HG03045 (cell line): ENCODE data around the gene SH3TC1.
A peak's percentile ranks its signal among the peaks of the same experiment; 100 is the strongest.

Experiments used
- ATAC-seq: cut with Tn5 transposase; IDR thresholded peaks from one replicate; pipeline ENCODE4 v1.9.1; 2021; ENCODE audit warnings: mild to moderate bottlenecking, moderate library complexity; ENCODE audit not compliant: unreplicated experiment

SH3TC1 gene

DNA sequence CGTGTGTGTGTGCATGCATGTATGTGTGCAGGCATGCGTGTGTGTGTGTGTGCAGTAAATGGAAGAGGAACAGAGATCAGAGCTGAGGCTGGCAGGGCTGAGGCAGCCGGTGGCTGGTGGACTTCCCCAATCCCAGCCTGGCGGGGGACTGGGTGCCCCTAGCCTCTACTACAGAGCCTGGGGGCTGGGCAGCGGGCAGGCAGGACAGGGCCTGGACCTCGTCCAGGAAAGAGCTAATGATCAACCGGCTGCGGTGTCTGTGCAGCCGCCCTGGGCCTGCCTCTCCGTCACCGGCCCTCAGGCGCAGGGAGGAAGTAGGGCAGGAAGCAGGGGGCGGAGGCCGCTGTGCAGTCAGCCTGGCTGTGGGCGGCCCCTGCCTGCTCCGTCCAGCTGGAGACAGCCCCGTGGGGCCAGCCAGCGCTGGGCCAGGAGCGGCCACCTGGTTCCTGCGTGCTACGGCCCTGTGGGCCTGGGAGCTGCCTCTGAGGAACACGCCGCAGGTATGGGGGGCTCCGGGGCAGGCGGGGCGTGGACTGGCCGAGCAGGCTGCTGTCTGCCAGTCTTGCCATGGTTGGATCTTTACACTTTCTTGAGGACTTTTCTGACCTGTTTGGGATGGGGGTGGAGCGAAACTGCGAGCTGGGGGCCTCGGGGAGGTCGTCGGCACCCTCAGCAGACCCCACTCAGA lies at the start of gene SH3TC1:
Gene SH3TC1, plus strand, starts transcription at position 385 of the 688 bp plus-strand sequence. CDS start 5,905 bp downstream, outside the sequence.
- ATAC-seq, result peak; percentile 85

DNA sequence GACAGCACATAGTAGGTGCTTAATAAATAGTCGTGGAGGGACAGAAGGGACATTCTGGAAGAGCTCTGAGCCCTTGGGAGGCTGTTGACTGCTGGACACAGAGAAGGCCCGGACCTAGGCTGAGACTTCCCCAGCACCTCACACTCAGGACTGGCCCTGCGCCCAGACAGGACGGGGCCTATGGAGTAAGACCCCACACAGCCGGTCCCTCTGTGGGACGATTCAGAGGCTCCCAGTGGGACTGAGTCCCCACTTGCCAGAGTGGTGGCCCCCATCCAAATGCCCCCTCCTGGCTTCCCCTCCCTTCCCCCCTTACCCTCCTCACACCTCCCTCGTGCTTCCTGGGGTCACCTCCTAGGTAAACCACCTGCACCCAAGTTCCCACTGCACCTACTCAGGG lies 49.4 kb upstream of the SH3TC1 start:
- ATAC-seq, result no peak

DNA sequence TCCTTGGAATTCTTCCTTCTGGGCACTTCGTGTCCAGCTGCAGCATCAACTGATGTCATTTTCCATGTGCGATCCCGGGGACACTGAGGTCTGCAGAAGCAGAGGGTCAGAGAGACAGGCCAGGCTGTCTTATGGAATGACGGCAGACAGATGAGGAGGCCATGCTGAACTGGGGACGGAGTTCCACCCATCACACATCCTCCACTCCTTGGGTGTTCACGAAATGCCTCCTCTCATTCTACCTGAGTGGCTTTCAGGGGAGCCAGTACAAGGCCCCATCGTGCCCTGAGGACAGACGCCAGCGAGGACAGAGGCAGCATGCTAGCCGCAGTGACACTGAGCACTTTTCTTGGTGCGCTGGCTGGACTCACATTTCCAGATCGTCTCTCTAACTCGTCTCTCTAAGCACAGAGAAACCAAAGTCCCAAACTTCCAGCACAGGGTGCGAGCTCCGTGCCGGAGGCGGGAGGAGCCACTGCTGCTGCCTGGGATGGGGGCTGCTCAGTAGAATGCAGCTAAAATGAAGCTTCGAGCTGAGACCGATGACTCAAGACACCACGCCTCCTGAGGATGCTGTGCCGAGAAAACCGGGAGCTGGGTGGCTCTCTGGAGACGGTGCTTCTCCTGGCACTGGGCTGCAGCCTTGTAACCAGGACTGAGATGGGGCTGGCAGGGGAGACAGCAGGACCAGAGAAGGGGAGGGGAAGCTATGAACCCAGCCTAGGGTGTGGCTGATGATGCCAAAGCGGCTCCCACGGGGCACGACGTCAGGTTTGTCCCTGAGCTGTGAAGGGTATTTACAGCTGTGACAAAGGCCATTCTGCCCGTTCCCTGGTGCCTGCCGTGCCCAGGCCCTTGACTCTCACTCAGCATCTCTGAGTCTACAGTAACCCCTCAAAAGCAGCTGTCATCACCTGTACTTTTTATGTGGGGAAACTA lies 48.7 kb upstream of the SH3TC1 start:
- ATAC-seq, result no peak

DNA sequence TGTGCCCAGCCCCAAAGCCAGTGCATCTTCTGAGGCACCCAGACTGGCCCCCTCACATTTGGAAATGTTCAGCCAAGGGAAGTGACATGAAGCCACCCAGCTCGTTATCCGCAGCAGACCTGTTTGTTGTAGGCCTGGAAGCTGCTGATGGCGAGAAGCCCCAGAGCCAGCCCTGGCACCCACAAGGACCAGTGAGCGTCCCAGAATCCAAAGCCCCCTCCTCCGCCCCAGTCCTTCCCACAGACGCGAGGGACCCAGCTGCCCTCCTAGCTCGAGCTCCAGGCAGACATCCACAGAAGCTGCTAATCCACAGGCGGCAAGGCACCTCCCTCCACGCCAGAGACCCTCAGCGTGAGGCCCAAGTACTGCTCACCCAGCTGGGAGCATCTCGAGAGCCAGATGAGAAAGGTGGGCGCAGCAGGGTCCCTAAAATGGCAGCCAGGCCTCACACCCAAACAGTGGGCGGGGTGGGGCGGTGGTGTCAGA lies 47.9 kb upstream of the SH3TC1 start:
- no peak for ATAC-seq

DNA sequence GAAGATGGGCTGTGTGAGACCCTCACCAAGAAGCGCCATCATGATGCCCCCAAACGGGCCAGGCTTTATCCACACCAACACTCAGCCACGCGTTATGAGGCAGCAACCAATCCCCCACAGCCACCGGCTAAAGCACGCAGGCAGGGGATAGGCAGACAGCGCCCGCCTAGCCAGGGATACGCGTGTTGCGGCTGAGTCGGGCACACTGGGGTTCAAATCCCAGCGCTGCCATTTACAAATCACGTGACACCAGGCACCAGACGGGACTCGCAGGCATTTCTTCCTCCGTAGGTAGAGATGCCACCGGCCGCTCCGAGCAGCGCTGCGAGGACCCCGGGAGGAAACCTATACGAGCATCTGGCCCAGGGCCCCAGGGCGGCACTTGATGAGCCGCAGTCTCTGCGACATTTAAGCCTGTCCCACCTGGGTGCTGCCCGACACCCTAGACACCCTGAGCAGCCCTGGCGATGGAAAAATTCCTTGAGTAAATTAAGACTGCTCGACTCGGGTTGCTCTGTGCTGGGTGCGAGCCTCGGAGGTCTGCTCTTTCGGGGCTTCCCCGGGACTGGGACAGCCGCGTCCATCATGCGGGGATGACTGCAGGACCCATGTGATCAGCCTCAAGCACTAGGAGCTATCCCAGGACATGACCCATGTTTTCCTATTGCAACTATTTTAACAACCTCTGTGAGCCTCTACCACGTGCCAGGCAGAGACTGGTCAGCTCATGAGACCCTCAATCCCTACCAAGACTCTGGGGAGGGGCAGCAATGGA lies 46.8 kb upstream of the SH3TC1 start:
- ATAC-seq, result no peak

DNA sequence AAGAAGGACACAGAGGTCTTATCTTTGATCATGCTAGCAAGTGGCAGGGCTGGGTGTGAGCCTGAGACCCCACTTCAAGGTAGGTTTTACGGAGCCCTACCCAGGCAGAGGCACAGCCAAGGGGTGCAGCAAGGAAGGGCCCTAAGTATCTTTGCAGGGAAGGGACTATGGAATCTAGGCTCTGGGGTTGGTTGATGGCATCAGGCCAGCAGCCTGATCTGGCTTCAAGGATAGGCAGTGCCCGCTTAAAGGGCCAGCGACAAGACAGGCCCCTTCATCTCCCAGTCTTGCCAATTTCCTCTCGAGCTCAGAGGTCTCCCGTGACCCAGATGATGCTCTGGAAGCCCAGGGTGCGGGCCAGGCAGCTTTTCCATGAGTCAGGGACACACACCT lies 46.2 kb upstream of the SH3TC1 start:
- no peak for ATAC-seq

DNA sequence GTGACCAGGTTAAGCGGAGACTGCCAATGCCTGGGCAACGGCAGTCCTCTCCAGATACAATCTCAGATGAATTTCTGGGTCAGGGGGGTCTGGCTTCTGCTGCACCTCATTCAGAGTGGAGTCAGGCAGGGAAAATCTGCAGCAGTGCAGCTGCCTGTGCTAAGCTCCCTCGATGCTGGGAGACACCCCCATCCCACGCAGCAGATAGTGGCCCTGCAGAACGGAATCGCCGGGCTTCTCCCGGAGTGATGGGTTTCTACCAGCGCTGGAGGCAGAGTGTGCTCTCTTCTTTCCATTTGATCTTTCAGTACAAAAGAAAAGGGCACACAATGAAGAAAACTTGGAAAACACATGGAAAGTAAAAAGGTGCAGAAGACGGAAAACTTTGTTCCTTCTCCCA lies 45.6 kb upstream of the SH3TC1 start:
- ATAC-seq, result no peak

DNA sequence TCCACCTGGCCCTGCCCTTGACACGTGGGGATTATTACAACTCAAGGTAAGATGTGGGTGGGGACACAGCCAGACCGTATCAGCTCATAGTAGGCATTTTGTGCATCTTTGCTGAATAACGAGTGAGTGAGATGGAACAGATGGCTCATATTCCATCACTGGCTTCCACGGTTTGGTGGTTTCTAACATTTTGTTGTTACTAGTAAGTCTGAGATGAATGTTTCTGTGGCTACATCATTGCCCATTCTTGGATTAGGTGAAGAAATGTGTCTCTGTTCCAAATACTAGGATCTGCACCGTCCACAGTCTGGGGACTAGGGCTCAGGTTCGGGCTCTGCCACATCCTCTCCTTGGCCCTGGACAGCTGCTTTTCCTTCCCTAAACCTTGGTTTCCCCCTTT lies 44.0 kb upstream of the SH3TC1 start:
- ATAC-seq, result no peak

DNA sequence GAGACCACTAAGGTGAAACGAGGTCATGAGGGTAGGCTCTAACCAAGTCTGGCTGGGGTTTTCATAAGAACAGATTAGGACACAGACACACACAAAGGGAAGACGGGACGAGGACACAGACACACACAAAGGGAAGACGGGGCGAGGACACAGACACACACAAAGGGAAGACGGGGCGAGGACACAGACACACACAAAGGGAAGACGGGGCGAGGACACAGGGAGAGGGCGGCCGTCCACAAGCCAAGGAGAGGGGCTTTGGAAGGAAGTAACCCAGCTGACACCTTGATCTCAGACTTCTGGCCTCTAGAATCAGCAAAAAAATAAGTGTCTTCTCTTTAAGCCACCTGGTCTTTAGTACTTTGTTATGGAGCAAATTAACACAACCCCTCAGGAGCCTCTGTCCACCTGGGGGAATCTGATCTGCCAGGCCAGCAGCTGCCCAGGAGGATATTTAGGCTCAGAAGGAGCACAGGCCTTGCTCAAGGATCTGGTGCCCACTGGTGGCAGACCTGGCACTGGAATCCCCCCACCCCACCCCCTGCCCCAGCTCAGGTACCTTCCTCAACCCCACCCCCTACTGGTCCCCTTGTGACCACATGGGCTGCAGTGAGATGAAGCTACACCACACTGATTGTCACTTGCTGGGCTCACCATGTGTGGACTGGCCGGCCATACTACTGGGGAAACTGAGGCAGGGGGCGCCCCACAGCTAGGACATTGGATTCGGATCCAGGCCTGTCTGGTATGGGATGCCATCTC lies 43.2 kb upstream of the SH3TC1 start:
- ATAC-seq, result no peak

DNA sequence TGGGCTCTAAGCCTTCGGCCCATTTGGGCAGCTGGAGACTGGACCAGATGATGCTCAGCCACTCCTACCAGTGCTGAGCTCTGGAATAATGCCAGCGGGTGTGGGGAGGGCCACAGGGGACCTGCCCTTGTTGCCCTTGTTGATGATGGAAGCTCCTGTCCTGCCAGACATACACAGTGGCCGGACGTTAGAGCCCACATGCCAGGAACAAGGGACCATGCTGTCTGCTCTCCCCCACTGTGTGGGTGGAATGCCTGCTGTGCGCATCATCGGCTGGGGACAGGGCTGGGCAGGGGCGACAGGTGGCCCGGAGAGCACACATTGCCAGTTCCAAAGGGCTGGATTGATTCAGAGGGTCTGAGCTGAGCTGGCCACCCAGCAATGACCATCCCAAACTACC lies 42.5 kb upstream of the SH3TC1 start:
- no peak for ATAC-seq

DNA sequence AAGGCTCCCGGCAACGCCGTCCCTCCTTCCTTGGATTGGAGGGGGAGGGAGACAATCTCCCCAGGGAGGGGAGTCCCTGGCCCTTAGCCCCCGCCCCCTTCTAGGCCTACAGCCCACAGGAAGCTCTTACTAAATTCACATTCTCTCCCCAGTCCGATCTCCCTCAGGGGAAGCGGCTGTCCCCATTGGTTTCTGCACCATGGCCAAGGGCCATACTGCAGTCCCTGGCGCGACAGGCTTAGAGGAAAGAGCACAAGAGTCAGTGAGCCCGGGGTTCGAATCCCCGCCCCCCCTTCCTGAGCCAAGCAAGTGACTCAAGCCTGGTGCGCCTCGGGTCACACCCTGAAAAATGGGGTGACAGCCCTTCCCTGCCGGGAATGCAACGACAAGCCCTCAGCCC lies 41.6 kb upstream of the SH3TC1 start:
- no peak for ATAC-seq

DNA sequence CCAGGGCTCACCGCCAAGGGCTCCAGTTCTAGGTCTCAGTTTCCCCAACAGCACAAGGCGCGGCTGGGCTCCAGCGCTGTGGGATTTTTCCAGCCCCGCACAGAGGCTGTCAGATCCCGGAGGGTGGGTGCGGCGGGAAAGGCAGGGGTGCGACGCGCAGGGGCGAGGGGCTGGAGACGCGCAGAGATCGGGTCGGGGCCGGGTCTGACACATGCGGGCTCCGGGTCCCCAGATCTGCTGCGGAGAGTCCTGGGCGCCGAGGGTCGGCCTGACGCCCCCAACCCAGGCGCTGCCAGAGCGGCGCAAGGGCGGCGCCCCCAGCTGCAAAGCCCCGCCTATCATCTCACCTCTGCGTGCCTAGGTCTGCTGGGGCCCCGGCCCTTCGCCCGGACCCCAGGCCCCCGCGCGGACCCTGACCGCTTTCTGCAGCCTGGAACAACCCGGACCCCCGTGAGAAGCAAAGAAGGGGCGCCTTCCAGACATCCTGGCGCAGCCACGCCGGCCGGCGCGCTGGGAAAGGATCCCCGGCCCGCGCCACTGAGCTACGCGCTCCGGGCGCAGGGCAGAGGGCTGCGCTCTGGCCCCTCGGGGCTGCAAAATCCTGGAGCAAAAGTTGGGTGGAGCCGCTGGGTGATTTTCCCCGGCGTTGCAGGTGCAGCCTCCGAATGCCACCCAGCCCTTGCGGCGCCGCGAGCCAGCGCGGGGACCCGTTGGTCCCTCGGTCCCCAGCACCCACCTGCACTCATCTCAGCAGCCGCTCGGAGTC lies 41.0 kb upstream of the SH3TC1 start:
- no peak for ATAC-seq

DNA sequence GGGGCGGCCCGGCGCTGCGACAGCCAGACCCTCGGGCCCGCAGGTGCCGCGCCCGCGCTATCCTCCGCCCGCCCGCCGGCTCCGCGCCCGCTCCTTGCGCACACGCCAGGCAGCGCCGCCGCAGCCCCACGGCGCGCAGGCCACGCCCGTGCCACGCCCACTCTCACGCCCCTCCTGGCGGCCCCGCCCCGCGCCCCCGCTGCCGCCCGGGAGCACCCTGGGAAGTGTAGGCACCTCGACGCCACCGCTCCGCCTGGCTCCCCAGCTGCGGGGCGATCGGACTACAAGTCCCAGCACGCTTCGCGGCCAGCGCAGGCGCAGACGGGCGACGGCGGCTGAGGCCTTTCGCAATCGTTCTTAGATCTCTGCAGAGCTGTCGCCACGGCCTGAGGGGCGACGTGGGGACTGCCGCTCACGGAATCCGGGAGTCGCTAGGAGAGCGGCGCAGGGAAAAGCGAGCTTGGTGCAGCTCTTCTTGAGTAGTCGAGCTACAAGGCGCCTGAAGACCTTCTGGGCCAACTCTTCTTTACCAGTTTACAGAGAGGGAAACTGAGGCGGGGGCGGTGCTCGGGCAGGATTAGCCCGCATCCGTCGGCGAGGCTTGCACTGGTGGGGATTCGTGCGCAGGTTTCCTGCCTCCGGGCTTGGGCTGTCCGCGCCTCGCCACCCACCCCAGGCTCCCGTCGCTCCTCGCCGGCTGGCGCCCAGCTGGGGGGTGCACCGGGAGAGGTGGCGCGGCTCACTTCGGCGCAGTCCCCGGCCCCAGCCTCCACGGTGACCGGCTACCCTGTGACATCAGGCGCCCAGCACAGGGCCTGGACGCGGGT lies 40.2 kb upstream of the SH3TC1 start, which contains the start of gene ABLIM2:
Gene ABLIM2, minus strand, starts transcription at position 104 of the 827 bp plus-strand sequence. CDS start 124 bp downstream, outside the sequence.
- ATAC-seq, result peak; percentile 98

DNA sequence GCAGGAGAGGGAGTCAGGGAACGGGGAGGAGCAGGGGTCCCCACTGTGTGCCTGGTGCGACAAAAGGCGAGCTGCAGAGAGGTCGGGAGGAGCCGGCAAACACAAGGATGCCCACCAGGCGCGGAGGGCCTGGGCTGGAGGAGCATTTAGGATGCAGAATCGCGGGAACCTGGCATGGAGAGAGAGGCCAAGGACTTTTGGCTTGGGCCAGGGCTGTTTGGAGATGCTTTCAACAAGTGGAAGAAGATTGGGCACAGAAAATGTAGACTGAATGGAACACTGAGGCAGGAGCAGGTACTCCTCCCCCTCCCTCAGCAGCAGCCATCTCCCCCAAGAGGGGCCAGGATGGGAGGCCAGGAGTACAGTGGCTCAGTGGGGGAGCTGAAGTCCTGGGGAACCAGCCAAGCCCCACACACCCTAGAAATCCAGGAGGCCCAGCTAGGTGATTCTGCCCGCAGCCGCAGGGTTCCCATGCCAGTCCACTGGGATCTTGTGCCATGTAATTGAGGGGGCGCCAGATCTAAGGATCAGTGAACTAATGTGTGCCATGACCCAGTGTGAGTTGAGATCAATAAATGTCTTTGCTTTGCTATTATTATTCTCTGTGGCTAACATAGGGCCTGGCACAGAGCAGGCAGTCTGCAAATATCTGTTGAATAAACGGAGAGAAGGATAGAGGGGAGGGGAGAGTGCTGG lies 39.4 kb upstream of the SH3TC1 start:
- no peak for ATAC-seq

DNA sequence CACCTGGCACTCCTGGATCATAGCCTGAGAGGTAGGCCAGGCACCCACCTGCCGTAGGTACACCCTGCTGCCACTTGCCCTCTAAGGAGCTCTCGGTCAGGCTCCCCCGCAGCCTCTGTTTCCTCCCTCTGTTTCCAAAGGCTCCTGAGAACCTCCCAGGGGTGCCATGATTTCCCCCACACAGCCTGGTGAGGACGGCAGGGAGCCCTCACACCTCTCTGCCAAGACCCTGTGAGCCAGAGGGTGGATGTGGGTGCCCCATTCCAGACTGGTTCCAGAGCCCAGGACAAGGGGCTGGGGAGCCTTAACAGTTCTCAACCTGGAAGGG lies 38.9 kb upstream of the SH3TC1 start:
- no peak for ATAC-seq

DNA sequence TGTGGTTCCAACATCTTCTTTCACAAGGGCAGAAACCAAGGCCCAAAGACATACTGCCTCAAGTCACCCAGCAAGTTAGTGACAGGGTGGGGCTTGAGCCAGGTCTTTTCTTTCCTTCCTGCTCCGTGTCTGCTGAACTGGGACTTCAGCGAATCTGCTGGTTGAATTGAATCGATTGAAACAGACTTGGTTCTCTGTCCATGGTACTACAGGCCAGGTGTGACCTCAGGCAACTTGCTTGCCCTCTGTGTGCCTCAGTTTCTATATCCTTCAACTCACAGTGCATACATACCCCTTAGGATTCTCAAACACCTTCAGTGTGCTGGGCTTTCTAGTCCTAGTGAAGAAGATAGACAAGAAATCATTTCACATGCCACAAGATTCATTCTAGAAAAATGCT lies 38.5 kb upstream of the SH3TC1 start:
- no peak for ATAC-seq

DNA sequence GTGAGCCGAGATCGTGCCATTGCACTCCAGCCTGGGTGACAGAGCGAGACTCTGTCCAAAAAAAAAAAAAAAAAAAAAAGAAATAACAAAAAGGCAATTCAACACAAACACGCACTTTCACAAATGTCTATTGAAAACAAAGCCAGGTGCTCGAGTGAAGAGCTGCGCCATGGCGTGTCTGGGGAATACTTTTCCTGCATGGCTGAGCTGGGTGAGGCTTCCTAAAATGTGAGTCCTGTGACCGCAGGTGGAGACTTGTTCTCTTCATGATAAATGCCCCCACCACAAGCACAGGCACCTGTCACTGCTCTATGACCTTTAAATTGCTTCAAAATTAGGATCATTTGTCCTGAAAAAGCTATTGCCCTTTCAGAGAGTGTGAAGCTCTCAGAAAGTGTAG lies 36.5 kb upstream of the SH3TC1 start:
- ATAC-seq, result no peak

DNA sequence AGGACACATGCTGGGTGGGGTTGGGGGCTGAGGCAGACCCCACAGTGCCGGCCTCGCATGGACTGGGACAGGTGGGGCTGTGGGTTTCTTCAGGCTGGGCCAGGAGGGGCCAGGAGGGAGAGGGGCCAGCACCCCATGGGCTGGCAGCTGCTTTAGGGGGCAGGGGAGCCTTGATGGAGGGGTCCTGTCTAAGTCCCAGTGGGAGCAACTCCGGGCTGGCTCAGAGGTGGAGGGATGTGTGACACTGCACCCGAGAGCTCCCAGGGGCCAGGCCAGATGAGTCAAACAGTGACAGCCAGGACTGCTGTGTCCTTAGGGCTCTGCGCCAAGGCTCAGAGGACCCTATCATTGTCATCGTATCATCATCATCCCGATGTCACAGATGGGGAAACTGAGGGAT lies 36.1 kb upstream of the SH3TC1 start:
- ATAC-seq, result no peak
